ENCODE results near the gene MUSTN1. TPM values are rescaled to one million over a fixed set of nuclear protein-coding genes. Genes with fewer than 3 reads are reported as not detected.

MUSTN1 gene
- total RNA-seq, 2 experiments from 2014 or later: 0.28 to 1.7 TPM

- Histone ChIP-seq H3K4me3 (ENCODE audit: low read depth, low read length, poor library complexity, severe bottlenecking) (no peak overlapping the region), H3K36me3 (ENCODE audit: insufficient read depth, low read length) (no peaks in the 10 kb centered on the region), H2AFZ (ENCODE audit: low read length) (no peak overlapping the region), H3K27ac (ENCODE audit: low read depth, low read length, poor library complexity, severe bottlenecking) (no peak overlapping the region), H3K79me2 (ENCODE audit: insufficient read depth, low read depth, low read length) (no peaks in the 10 kb centered on the region), H3K4me1 (ENCODE audit: insufficient read depth, low read length, poor library complexity, severe bottlenecking) (no peaks in the 10 kb centered on the region), H3K4me2 (ENCODE audit: low read length) (no peak overlapping the region), H4K20me1 (ENCODE audit: insufficient read depth, low read length) (no peaks in the 10 kb centered on the region), H3K9me3 (ENCODE audit: low read length) (no peaks in the 10 kb centered on the region), H3K9me2 (ENCODE audit: insufficient read depth, low read length) (no peaks in the 10 kb centered on the region)
- ChIA-PET POLR2A (no interaction called here), CTCF (ENCODE audit: unreplicated experiment) (no interaction called here)
- TF ChIP-seq CTCF (conservative IDR thresholded peaks at IDR 0.05; ENCODE audit: low read length) (no peak), EZH2phosphoT487 (IDR thresholded peaks at IDR 0.05; ENCODE audit: borderline replicate concordance, low read depth, low read length) (no peak)
- no peak for DNase-seq (ENCODE audit: low spot score)
- intact Hi-C loops (cut with micrococcal nuclease; ENCODE audit: unreplicated experiment): no loop called here
- no TSS peak for BruUV-seq (replicated peaks)
These were observed 44.1 kb downstream of the MUSTN1 start for GRCh38 chr3:52790741-52791140.

- Histone ChIP-seq H3K27ac (ENCODE audit: low read depth, low read length, poor library complexity, severe bottlenecking) (no peak overlapping the region), H3K79me2 (ENCODE audit: insufficient read depth, low read depth, low read length) (no peaks in the 10 kb centered on the region), H2AFZ (ENCODE audit: low read length) (no peak overlapping the region), H3K4me2 (ENCODE audit: low read length) (no peak overlapping the region), H3K4me1 (ENCODE audit: insufficient read depth, low read length, poor library complexity, severe bottlenecking) (no peaks in the 10 kb centered on the region), H3K36me3 (ENCODE audit: insufficient read depth, low read length) (no peaks in the 10 kb centered on the region), H4K20me1 (ENCODE audit: insufficient read depth, low read length) (no peaks in the 10 kb centered on the region), H3K4me3 (ENCODE audit: low read depth, low read length, poor library complexity, severe bottlenecking) (no peak overlapping the region), H3K9me3 (ENCODE audit: low read length) (no peaks in the 10 kb centered on the region), H3K9me2 (ENCODE audit: insufficient read depth, low read length) (no peaks in the 10 kb centered on the region)
- ChIA-PET POLR2A (interaction anchor here (0.6 kb wide), 1 partner anchor 184 kb away, joined by 5 read pairs; no protein-coding TSS in a partner anchor), CTCF (ENCODE audit: unreplicated experiment) (no interaction called here)
- DNase-seq (ENCODE audit: low spot score): no peak
- TF ChIP-seq CTCF (conservative IDR thresholded peaks at IDR 0.05; ENCODE audit: low read length) (no peak), EZH2phosphoT487 (IDR thresholded peaks at IDR 0.05; ENCODE audit: borderline replicate concordance, low read depth, low read length) (no peak)
- intact Hi-C loops (cut with micrococcal nuclease; ENCODE audit: unreplicated experiment): no loop called here
- BruUV-seq (replicated peaks): no TSS peak
These were observed 44.5 kb downstream of the MUSTN1 start for GRCh38 chr3:52790337-52790736.

GRCh38 chr3:52789746-52790040, 45.1 kb downstream of the MUSTN1 start:
- Histone ChIP-seq H2AFZ (ENCODE audit: low read length) (no peak overlapping the region), H3K4me1 (ENCODE audit: insufficient read depth, low read length, poor library complexity, severe bottlenecking) (no peaks in the 10 kb centered on the region), H3K36me3 (ENCODE audit: insufficient read depth, low read length) (no peaks in the 10 kb centered on the region), H3K27ac (ENCODE audit: low read depth, low read length, poor library complexity, severe bottlenecking) (no peak overlapping the region), H3K79me2 (ENCODE audit: insufficient read depth, low read depth, low read length) (no peaks in the 10 kb centered on the region), H3K9me2 (ENCODE audit: insufficient read depth, low read length) (no peaks in the 10 kb centered on the region), H3K4me3 (ENCODE audit: low read depth, low read length, poor library complexity, severe bottlenecking) (no peak overlapping the region), H3K4me2 (ENCODE audit: low read length) (no peak overlapping the region), H4K20me1 (ENCODE audit: insufficient read depth, low read length) (no peaks in the 10 kb centered on the region), H3K9me3 (ENCODE audit: low read length) (no peaks in the 10 kb centered on the region)
- no TSS peak for BruUV-seq (replicated peaks)
- intact Hi-C loops (cut with micrococcal nuclease; ENCODE audit: unreplicated experiment): no loop called here
- CTCF ChIA-PET (ENCODE audit: unreplicated experiment): no interaction called here
- POLR2A ChIA-PET: interaction anchor here (0.6 kb wide), 1 partner anchor 185 kb away, joined by 5 read pairs; no protein-coding TSS in a partner anchor
- DNase-seq (ENCODE audit: low spot score): no peak
- TF ChIP-seq CTCF (conservative IDR thresholded peaks at IDR 0.05; ENCODE audit: low read length) (no peak), EZH2phosphoT487 (IDR thresholded peaks at IDR 0.05; ENCODE audit: borderline replicate concordance, low read depth, low read length) (no peak)

All from OCI-LY7 (cell line).